Inflammatory macrophage treated with lipopolysaccharide for 4 hours (primary cell): ENCODE measurements around the gene DAO.

Experiments
- DNase-seq: peaks from one replicate; pipeline ENCODE4 v3.0.0-alpha.2; 2020

The DAO gene

DNA sequence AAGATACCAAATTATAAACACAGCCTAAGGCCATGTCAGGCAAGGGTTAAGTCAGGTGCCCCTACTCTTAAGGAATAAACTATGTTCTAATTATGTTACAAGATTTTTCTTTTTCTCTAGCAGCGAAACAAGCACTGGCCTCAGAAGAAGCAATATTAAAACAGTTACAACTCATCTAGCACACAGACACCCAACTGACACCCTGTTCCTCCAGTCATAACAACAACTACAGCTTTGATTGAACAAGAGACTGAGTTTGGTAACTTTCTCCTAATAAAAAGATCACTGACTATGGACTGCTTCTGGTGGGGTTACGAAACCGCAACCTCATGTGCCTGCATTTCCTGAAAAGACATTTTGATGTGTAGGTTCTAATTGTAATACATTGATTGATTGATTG lies 3.3 kb upstream of the DAO start:
- no peak for DNase-seq

DNA sequence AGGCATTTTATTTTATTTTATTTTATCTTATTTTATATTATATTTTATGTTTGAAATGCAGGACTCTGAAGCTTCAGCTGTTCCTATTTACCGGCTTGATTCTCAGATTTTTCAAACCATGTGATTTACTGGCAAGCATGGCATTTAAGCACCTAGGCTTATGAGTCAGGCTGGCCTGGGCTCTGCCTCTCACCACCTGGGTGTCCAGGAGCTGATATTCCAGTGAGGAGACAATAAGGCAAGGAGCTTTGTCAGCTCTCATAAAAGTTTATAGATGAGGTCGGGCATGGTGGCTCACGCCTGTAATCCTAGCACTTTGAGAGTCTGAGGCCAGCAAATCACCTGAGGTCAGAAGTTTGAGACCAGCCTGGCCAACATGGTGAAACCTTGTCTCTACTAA lies 2.1 kb downstream of the DAO start:
- no peak for DNase-seq

DNA sequence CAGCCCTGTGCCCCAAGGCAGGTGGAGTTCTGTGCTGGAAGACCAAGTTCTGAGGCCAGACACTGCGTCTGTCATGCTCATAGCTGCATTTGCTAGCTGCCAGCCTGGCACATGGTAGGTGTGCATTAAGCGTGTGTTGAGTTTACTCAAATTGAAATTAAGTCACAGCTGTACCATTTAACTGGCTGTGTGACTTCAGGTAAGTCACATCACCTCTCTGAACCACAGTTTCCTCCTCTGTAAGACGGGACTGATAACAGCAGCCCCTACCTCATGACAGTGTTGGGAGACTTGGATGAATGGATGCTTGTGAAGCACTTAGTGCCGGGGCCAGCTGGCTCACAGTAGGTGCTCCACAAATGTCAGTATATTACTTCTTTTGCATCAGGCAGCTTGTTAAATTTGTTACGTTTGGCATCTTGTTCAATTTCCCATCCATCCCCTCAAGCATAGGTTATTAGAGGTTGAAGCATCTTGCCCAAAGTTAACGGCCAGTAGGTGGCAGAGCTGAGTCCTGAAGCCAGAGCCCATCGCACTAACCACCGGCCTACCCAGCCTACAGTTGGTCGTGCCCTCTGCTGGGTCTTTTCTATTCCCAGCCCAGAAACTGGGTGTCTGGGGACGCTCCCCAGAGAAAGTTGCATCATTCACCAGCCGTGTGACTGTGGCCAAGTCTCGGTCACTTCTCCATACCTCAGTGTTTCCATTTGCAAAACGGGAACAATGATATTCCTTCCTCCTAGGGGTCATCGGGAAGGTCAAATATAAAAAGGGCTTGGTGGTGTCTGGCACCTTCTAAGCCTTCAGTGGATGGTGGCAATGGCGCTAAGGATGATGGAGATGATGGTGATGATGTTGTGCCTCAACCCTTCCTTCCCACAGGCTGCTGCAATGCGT lies 4.5 kb downstream of the DAO start:
- DNase-seq: peak; percentile 93

GRCh38 chr12:108886873-108887629 lies 7.2 kb downstream of the DAO start:
- no peak for DNase-seq

DNA sequence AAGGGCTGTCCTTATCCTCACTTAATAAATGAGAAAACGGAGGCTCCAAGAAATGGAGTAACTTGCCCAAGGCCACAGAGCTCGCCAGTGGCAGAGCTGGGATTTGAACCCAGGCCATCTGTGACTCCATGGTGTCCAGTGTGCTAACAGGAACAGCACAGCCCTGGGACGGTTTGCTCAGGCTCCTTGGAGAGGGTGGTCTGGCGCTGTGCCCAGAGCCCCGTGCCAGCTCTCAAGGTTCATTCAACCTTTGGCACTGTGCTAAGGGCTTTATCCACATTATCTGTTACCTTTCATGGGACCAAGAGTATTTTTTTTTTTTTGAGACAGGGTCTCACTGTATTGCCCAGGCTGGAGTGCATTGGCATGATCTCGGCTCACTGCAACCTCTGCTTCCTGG lies 8.1 kb downstream of the DAO start:
- DNase-seq: no peak

GRCh38 chr12:108890208-108890607 lies 10.3 kb downstream of the DAO start:
- DNase-seq: no peak

- DNase-seq: no peak
Measured at GRCh38 chr12:108895220-108895802, 15.4 kb downstream of the DAO start.

GRCh38 chr12:108896336-108896735 lies 16.4 kb downstream of the DAO start:
- DNase-seq: no peak

GRCh38 chr12:108896817-108897216 lies 16.9 kb downstream of the DAO start:
- DNase-seq: no peak

- DNase-seq: no peak
Measured at GRCh38 chr12:108899145-108899544, 19.3 kb downstream of the DAO start.

- peak; percentile 77 for DNase-seq
Measured at GRCh38 chr12:108905725-108906124, 25.8 kb downstream of the DAO start.

GRCh38 chr12:108906971-108907370 lies 27.1 kb downstream of the DAO start:
- DNase-seq: no peak

GRCh38 chr12:108907839-108908351 lies 28.0 kb downstream of the DAO start:
- peak; percentile 57 for DNase-seq

GRCh38 chr12:108910336-108910735 lies 30.4 kb downstream of the DAO start:
- DNase-seq: no peak

- no peak for DNase-seq
Measured at GRCh38 chr12:108911915-108912314, 32.0 kb downstream of the DAO start.

GRCh38 chr12:108912361-108912760 lies 32.5 kb downstream of the DAO start:
- DNase-seq: no peak

- peak; percentile 89 for DNase-seq
Measured at GRCh38 chr12:108914121-108914531, 34.2 kb downstream of the DAO start.

DNA sequence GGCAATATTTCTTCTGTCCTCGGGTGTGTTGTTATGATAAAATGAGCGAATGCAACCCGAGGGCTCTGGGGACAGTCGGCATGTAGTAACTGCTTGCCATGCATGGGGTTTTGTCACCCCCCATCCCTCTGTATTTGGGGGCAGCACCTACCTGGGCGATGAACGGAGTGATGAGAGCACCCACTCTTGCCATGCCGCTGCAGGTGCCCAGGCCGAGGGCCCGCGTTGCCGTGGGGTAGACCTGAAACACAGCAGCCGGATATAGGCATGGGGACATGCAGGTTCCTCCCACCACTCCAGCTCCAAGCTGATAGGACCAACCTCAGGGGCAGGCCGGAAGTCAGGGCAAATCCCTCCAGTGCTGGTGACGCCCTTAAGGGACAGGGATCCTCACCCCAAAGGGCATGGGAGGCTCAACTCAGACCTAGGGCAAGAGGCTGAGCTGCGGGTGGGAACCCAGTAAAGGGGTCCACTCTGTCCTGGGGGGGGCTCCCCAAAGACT lies 35.8 kb downstream of the DAO start:
- no peak for DNase-seq

DNA sequence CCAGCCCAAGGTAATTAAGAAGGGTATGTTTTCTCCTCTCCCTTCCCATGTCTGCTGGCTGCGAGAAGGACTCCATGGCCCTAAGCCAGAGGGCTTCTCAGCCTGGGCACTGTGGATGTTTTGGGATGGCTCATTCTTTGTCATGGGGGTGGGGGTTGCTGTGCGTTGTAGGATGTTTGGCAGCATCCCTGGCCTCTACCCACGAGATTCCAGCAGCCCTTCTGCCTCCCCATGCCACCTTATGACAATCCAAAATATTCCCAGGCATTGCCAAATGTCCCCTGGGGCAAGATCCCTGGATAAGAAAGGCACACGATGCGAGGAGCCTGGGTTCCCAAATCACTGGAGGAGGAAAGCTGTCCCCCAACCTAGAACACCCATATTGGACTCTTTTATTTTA lies 36.4 kb downstream of the DAO start:
- no peak for DNase-seq

- DNase-seq: no peak
Measured at GRCh38 chr12:108918206-108918605, 38.3 kb downstream of the DAO start.

- no peak for DNase-seq
Measured at GRCh38 chr12:108918960-108919642, 39.2 kb downstream of the DAO start.

GRCh38 chr12:108921946-108922345 lies 42.1 kb downstream of the DAO start:
- no peak for DNase-seq

DNA sequence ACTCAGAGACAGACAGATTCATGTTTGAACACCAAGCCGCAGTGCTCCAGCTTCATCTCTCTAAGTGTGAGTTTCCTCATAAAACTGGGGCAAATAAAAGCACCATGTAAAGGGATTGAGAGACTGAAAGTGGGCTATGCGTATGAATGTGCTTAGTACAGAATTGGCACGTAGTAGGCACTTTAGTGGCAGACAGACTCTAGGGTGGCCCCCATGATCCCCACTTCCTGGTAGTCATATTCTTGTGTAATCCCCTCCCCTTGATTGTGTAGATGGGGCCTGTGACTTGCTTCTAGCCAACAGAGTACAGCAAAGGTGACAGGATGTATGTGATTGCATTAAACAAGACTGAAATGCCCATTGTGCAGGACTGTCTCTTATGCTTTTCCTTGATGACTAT lies 43.0 kb downstream of the DAO start:
- no peak for DNase-seq
